Smooth muscle cell (in vitro differentiated cells): ENCODE measurements around the gene MLLT1. TPM values are rescaled to one million over a fixed set of nuclear protein-coding genes. Genes with fewer than 3 reads are reported as not detected.

Experiments used
- DNase-seq: peaks from one replicate; lab custom pipeline; 2025; ENCODE audit not compliant: unreplicated experiment; lab: John Stamatoyannopoulos, UW
- H2AFZ ChIP-seq: fragments of 200-600 bp; sonication (generic); 2 replicates; pipeline ENCODE4 v1.6.0; 2016; ENCODE audit warnings: antibody characterized with exemption, low read depth, mild to moderate bottlenecking
- H3F3A ChIP-seq: fragments of 200-600 bp; sonication (generic); 2 replicates; pipeline ENCODE4 v1.6.0; 2017; ENCODE audit warnings: antibody characterized with exemption, low read depth
- H3K27ac ChIP-seq: fragments of 200-600 bp; sonication (generic); 2 replicates; pipeline ENCODE4 v1.5.1; 2016; ENCODE audit warnings: low read depth, mild to moderate bottlenecking
- H3K27me3 ChIP-seq: fragments of 200-600 bp; sonication (generic); 2 replicates; pipeline ENCODE4 v1.6.1; 2016; ENCODE audit warnings: low read depth, mild to moderate bottlenecking
- H3K36me3 ChIP-seq: fragments of 200-600 bp; sonication (generic); 2 replicates; pipeline ENCODE4 v1.5.1; 2016; ENCODE audit warnings: low read depth
- H3K4me1 ChIP-seq: fragments of 200-600 bp; sonication (generic); 2 replicates; pipeline ENCODE4 v1.5.1; 2016; ENCODE audit warnings: low read depth
- H3K4me2 ChIP-seq: fragments of 200-600 bp; sonication (generic); 2 replicates; pipeline ENCODE4 v1.6.0; 2016; ENCODE audit warnings: mild to moderate bottlenecking
- H3K4me3 ChIP-seq: fragments of 200-600 bp; sonication (generic); 2 replicates; pipeline ENCODE4 v1.5.1; 2016; ENCODE audit warnings: mild to moderate bottlenecking
- H3K79me2 ChIP-seq: fragments of 200-600 bp; sonication (generic); 2 replicates; pipeline ENCODE4 v1.6.0; 2016; ENCODE audit warnings: low read depth, mild to moderate bottlenecking
- H3K9ac ChIP-seq: fragments of 200-600 bp; sonication (generic); 2 replicates; pipeline ENCODE4 v1.6.0; 2016; ENCODE audit warnings: low read depth
- H3K9me3 ChIP-seq: fragments of 200-600 bp; sonication (generic); replicated peaks from 2 replicates; pipeline ENCODE4 v1.5.1; 2016; ENCODE audit warnings: low read depth
- H4K20me1 ChIP-seq: fragments of 200-600 bp; sonication (generic); 2 replicates; pipeline ENCODE4 v1.6.0; 2016; ENCODE audit warnings: low read depth
- WGBS: methylation state at CpG from one replicate; pipeline ENCODE4 v1.1.7; 2016; ENCODE audit warnings: low lambda C conversion rate; 5-methylcytosine and 5-hydroxymethylcytosine counted together
- polyA plus RNA-seq: library from polyadenylated mRNA; unstranded; fragments of >200 nt; fragmentation: Nextera tagmentation; extraction: Ambion mirVana; gene quantifications from 2 replicates; pipeline ENCODE4 v1.2.1, GENCODE V29; 2016
- total RNA-seq: library from RNA; depleted of rRNA; stranded (reverse); fragments of >200 nt; gene quantifications from 2 replicates; pipeline ENCODE4 v1.2.3, GENCODE V29; 2014
- TF ChIP-seq, protein P1 (sequence below): fragments of 200-600 bp; sonication (generic); IDR thresholded peaks from 2 replicates; pipeline ENCODE4 v1.5.1; 2017; ENCODE audit warnings: borderline replicate concordance, mild to moderate bottlenecking, antibody characterized with exemption; ENCODE audit not compliant: insufficient read depth, poor library complexity, severe bottlenecking

MLLT1 gene
- total and polyA plus RNA-seq, 2 experiments from 2014 or later: 18.8 to 27.3 TPM

DNA sequence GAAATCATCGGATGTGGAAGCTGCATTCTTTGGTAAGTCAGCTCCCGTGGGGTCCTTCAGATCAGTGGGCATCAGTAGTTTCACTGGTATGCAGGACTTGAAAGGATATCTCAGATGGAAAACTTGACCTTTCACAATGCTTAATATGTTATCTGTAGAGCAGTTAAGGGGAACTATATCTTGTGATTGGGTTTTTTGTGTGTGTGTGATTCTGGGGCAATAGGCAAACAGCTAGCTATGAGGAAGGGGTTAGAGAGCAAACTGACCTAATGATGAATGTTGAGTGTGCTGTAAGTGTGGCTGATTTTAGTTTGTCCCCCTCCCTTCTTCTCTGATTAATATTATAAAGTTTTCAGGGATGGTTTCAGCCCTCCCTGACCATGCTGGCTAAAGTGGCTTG is 91.0 kb downstream of the MLLT1 start:
- Histone ChIP-seq H3K79me2 (no peaks in the 10 kb centered on the region), H3K36me3 (no peaks in the 10 kb centered on the region), H2AFZ (no peak overlapping the region), H3F3A (no peaks in the 10 kb centered on the region), H3K4me2 (no peak overlapping the region), H3K27ac (no peak overlapping the region), H3K9ac (no peak overlapping the region), H3K4me3 (no peak overlapping the region), H3K9me3 (peaks cover 4% of the 10 kb centered on the region), H3K27me3 (no peaks in the 10 kb centered on the region), H4K20me1 (no peaks in the 10 kb centered on the region), H3K4me1 (no peaks in the 10 kb centered on the region)
- 98% methylated on average over 2 of the region's 2 CpGs for WGBS
- DNase-seq: no peak
- TF ChIP-seq, protein P1, sequence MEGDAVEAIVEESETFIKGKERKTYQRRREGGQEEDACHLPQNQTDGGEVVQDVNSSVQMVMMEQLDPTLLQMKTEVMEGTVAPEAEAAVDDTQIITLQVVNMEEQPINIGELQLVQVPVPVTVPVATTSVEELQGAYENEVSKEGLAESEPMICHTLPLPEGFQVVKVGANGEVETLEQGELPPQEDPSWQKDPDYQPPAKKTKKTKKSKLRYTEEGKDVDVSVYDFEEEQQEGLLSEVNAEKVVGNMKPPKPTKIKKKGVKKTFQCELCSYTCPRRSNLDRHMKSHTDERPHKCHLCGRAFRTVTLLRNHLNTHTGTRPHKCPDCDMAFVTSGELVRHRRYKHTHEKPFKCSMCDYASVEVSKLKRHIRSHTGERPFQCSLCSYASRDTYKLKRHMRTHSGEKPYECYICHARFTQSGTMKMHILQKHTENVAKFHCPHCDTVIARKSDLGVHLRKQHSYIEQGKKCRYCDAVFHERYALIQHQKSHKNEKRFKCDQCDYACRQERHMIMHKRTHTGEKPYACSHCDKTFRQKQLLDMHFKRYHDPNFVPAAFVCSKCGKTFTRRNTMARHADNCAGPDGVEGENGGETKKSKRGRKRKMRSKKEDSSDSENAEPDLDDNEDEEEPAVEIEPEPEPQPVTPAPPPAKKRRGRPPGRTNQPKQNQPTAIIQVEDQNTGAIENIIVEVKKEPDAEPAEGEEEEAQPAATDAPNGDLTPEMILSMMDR: no peak

- Histone ChIP-seq H2AFZ (no peak overlapping the region), H3K79me2 (no peaks in the 10 kb centered on the region), H3K27ac (no peak overlapping the region), H3K4me2 (no peak overlapping the region), H3K9me3 (peaks cover 2% of the 10 kb centered on the region), H3K9ac (no peak overlapping the region), H4K20me1 (no peaks in the 10 kb centered on the region), H3K36me3 (no peaks in the 10 kb centered on the region), H3F3A (no peaks in the 10 kb centered on the region), H3K4me3 (no peak overlapping the region), H3K27me3 (no peaks in the 10 kb centered on the region), H3K4me1 (no peaks in the 10 kb centered on the region)
- DNase-seq: no peak
- WGBS: 85% methylated on average over 6 of the region's 6 CpGs
- TF ChIP-seq, protein P1: no peak
These were observed 92.4 kb downstream of the MLLT1 start for GRCh38 chr19:6187374-6187773.

DNA sequence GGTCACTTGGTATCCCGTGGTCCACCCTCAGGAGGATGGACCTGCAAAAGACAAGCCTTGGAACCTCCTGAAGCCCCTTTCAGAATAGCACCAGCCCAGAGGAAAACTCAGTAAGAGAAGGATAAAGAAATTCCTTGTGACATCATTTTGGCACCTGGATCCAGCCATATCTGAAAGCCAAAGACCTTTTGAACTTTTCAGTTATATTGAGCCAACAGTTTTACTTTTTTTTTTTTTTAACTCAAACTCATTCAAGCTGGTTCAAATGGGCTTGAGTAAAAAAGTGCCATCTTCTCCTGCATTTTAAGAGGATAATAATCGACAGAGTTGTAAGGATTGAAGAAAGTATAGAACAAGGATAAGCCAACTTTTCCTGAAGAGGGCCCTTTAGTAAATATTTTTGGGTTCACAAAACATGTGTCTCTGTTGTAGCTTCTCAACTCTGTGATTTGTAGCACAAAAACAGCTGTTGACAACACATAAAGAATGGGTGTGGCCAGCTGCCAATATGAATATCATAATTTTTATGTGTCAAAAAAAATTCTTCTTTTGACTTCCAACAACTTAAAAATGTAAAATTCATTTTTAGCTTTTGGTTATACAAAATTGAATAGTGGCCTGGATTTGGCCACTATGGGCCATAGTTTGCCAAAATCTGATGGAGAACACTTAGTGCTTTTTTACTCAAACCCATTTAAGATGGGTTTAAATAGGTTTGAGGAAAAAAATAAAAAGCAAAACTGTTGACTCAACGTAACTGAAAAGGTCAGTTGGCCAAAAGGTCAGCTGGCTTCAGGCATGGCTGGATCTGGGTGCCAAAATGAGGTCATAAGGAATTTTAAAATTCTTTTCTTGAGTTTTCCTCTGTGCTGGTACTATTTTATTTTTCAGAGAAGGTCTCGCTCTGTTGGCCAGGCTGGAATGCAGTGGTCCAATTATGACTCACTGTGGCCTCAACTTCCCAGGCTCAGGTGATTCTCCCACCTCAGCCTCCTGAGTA is 93.6 kb downstream of the MLLT1 start:
- no peak for DNase-seq
- WGBS: 76% methylated on average over 4 of the region's 4 CpGs
- Histone ChIP-seq H3K9me3 (no peaks in the 10 kb centered on the region), H3K27ac (no peak overlapping the region), H3K4me1 (no peaks in the 10 kb centered on the region), H3K4me3 (no peak overlapping the region), H3K36me3 (no peaks in the 10 kb centered on the region), H3K4me2 (no peak overlapping the region), H3K79me2 (no peaks in the 10 kb centered on the region), H3F3A (no peaks in the 10 kb centered on the region), H4K20me1 (no peaks in the 10 kb centered on the region), H3K9ac (no peak overlapping the region), H3K27me3 (no peaks in the 10 kb centered on the region), H2AFZ (no peak overlapping the region)
- TF ChIP-seq, protein P1: no peak
